HepG2 (cell line): ENCODE data around the gene TMEM238. TPM values are rescaled to one million over a fixed set of nuclear protein-coding genes. Genes with fewer than 3 reads are reported as not detected.

Experiments
- ARNTL ChIP-seq: sonication (generic); formaldehyde crosslinking; IDR thresholded peaks from 2 replicates; pipeline ENCODE4 v1.4.0; 2020; ENCODE audit warnings: mild to moderate bottlenecking, missing genetic modification reagents
- BHLHE40 ChIP-seq: IDR thresholded peaks from 2 replicates; pipeline ENCODE4 v1.6.1; 2011; ENCODE audit warnings: low read length, improper control_type of control experiment
- KLF6 ChIP-seq: IDR thresholded peaks from 2 replicates; pipeline ENCODE4 v1.8.0; 2016; ENCODE audit warnings: missing biosample characterization, missing genetic modification reagents
- MIXL1 ChIP-seq: IDR thresholded peaks from 2 replicates; pipeline ENCODE4 v1.6.1; 2016
- RFXAP ChIP-seq: sonication (generic); formaldehyde crosslinking; IDR thresholded peaks from 2 replicates; pipeline ENCODE4 v1.4.0; 2020; ENCODE audit warnings: missing genetic modification reagents, borderline replicate concordance
- RXRB ChIP-seq: IDR thresholded peaks from 2 replicates; pipeline ENCODE4 v1.6.1; 2016; ENCODE audit warnings: borderline replicate concordance, missing genetic modification reagents, missing compliant biosample characterization
- SIN3B ChIP-seq: fragments of 150-350 bp; IDR thresholded peaks from 2 replicates; pipeline ENCODE4 v1.6.1; 2014; ENCODE audit warnings: low read length
- SIX4 ChIP-seq: sonication (generic); formaldehyde crosslinking; IDR thresholded peaks from 2 replicates; pipeline ENCODE4 v1.4.0; 2020; ENCODE audit warnings: missing genetic modification reagents
- THYN1 ChIP-seq: sonication (generic); formaldehyde crosslinking; IDR thresholded peaks from 2 replicates; pipeline ENCODE4 v1.8.1; 2023; ENCODE audit warnings: low read depth, mild to moderate bottlenecking, moderate library complexity, missing genetic modification reagents, borderline replicate concordance
- ZNF264 ChIP-seq: sonication (generic); formaldehyde crosslinking; IDR thresholded peaks from 2 replicates; pipeline ENCODE4 v1.4.0; 2020; ENCODE audit warnings: missing genetic modification reagents
- ZNF331 ChIP-seq: sonication (generic); formaldehyde crosslinking; IDR thresholded peaks from 2 replicates; pipeline ENCODE4 v1.4.0; 2020; ENCODE audit warnings: missing genetic modification reagents
- ZNF337 ChIP-seq: sonication (generic); formaldehyde crosslinking; IDR thresholded peaks from 2 replicates; pipeline ENCODE4 v1.5.1; 2020; ENCODE audit warnings: missing genetic modification reagents, low read depth, mild to moderate bottlenecking, borderline replicate concordance
- ZNF33A ChIP-seq: sonication (generic); formaldehyde crosslinking; IDR thresholded peaks from 2 replicates; pipeline ENCODE4 v1.5.1; 2020; ENCODE audit warnings: missing genetic modification reagents, mild to moderate bottlenecking, moderate library complexity, borderline replicate concordance
- ZNF674 ChIP-seq: sonication (generic); formaldehyde crosslinking; IDR thresholded peaks from 2 replicates; pipeline ENCODE4 v1.5.0; 2020; ENCODE audit warnings: low read depth, mild to moderate bottlenecking, missing genetic modification reagents
- ZNF780A ChIP-seq: sonication (generic); formaldehyde crosslinking; IDR thresholded peaks from 2 replicates; pipeline ENCODE4 v1.8.0; 2022; ENCODE audit warnings: mild to moderate bottlenecking, missing genetic modification reagents, moderate library complexity
- polyA plus RNA-seq, 8 experiments: library from polyadenylated mRNA; depleted of rRNA in 3 of 8; stranded (reverse) in 7 of 8; unstranded in 1 of 8; fragments of >200 nt; fragmentation: Illumina TruSeq in 4 of 8; extraction: Trizol in 4 of 8; gene quantifications; 2 replicates each; pipeline versions ENCODE4 v1.2.1 to v1.2.3, GENCODE V29; 2011 to 2016; ENCODE audit warnings: low read depth in 4 of 8, missing spikeins in 1 of 8, mixed read lengths in 1 of 8; ENCODE audit not compliant: insufficient read depth in 1 of 8
- total RNA-seq, 5 experiments: library from RNA; depleted of rRNA; stranded (reverse); fragments of >200 nt; fragmentation: Illumina TruSeq; extraction: Trizol; gene quantifications; 2 replicates each; pipeline ENCODE4 v1.2.3, GENCODE V29; 2016; ENCODE audit warnings: low read depth in 1 of 5
- TF ChIP-seq, protein P1 (sequence below): sonication (generic); formaldehyde crosslinking; IDR thresholded peaks from 2 replicates; pipeline ENCODE4 v1.9.0; 2022; ENCODE audit warnings: missing genetic modification reagents, mild to moderate bottlenecking, borderline replicate concordance
- TF ChIP-seq, protein P2 (sequence below): IDR thresholded peaks from 2 replicates; pipeline ENCODE4 v1.6.1; 2016
- TF ChIP-seq, protein P3 (sequence below): sonication (generic); formaldehyde crosslinking; IDR thresholded peaks from 2 replicates; pipeline ENCODE4 v1.4.0; 2020; ENCODE audit warnings: missing genetic modification reagents, borderline replicate concordance
- TF ChIP-seq, protein P4 (sequence below): sonication (generic); formaldehyde crosslinking; IDR thresholded peaks from 2 replicates; pipeline ENCODE4 v1.4.0; 2020; ENCODE audit warnings: mild to moderate bottlenecking, low read depth, missing genetic modification reagents
- TF ChIP-seq, protein P5 (sequence below): IDR thresholded peaks from 2 replicates; pipeline ENCODE4 v1.4.0; 2020; ENCODE audit warnings: mild to moderate bottlenecking, missing genetic modification reagents
- TF ChIP-seq, protein P6 (sequence below): sonication (generic); formaldehyde crosslinking; IDR thresholded peaks from 2 replicates; pipeline ENCODE4 v1.5.1; 2020; ENCODE audit warnings: missing genetic modification reagents, mild to moderate bottlenecking, borderline replicate concordance

The TMEM238 gene
- total and polyA plus RNA-seq, 2 of the 13 experiments (the other 11 are each of a cell fraction or from before 2014, with no cell fraction given), result not detected

DNA sequence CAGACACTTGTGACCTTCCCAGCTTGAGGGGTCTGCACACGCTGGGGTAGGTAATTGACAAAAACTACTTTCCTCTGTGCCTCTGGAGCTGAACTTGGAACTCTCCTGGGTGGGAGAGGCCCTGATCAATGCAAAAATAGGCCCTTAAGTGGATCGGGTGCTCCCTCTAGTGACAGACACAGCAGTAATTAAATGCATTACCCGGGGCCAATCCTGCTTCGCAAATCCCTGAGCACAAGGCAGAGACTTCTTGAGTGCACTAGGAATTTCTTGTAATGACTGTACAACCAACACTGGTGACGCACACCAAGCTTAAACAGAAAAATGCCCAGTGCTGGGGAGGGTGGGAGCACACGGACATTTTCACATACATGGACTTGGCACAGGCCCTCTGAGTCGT, 34.1 kb upstream of the TMEM238 start (continued):
- TF ChIP-seq, protein P1, sequence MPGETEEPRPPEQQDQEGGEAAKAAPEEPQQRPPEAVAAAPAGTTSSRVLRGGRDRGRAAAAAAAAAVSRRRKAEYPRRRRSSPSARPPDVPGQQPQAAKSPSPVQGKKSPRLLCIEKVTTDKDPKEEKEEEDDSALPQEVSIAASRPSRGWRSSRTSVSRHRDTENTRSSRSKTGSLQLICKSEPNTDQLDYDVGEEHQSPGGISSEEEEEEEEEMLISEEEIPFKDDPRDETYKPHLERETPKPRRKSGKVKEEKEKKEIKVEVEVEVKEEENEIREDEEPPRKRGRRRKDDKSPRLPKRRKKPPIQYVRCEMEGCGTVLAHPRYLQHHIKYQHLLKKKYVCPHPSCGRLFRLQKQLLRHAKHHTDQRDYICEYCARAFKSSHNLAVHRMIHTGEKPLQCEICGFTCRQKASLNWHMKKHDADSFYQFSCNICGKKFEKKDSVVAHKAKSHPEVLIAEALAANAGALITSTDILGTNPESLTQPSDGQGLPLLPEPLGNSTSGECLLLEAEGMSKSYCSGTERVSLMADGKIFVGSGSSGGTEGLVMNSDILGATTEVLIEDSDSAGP (CRISPR knock-in tag), result 0 out of 2 replicates have a peak, but pooled peaks have one; percentile 7
- TF ChIP-seq ZNF337 (CRISPR knock-in tag) (no peak), BHLHE40 (no peak), ZNF33A (CRISPR knock-in tag) (no peak), THYN1 (CRISPR knock-in tag) (no peak), ARNTL (CRISPR knock-in tag) (no peak), ZNF674 (no peak), ZNF264 (CRISPR knock-in tag) (peak; percentile 73; the same call in 1 of the 2 replicates), RXRB (peak; percentile 37; the same call in 1 of the 2 replicates), MIXL1 (CRISPR knock-in tag) (peak; percentile 88), SIX4 (no peak), SIN3B (no peak), KLF6 (CRISPR knock-in tag) (0 out of 2 replicates have a peak, but pooled peaks have one; percentile 47), ZNF331 (CRISPR knock-in tag) (0 out of 2 replicates have a peak, but pooled peaks have one; percentile 18), RFXAP (CRISPR knock-in tag) (no peak), ZNF780A (CRISPR knock-in tag) (no peak)
- TF ChIP-seq, protein P2, sequence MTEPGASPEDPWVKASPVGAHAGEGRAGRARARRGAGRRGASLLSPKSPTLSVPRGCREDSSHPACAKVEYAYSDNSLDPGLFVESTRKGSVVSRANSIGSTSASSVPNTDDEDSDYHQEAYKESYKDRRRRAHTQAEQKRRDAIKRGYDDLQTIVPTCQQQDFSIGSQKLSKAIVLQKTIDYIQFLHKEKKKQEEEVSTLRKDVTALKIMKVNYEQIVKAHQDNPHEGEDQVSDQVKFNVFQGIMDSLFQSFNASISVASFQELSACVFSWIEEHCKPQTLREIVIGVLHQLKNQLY (CRISPR knock-in tag), result no peak
- TF ChIP-seq, protein P3, sequence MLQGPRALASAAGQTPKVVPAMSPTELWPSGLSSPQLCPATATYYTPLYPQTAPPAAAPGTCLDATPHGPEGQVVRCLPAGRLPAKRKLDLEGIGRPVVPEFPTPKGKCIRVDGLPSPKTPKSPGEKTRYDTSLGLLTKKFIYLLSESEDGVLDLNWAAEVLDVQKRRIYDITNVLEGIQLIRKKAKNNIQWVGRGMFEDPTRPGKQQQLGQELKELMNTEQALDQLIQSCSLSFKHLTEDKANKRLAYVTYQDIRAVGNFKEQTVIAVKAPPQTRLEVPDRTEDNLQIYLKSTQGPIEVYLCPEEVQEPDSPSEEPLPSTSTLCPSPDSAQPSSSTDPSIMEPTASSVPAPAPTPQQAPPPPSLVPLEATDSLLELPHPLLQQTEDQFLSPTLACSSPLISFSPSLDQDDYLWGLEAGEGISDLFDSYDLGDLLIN (CRISPR knock-in tag), result no peak
- TF ChIP-seq, protein P4, sequence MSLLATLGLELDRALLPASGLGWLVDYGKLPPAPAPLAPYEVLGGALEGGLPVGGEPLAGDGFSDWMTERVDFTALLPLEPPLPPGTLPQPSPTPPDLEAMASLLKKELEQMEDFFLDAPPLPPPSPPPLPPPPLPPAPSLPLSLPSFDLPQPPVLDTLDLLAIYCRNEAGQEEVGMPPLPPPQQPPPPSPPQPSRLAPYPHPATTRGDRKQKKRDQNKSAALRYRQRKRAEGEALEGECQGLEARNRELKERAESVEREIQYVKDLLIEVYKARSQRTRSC (CRISPR knock-in tag), result no peak
- TF ChIP-seq, protein P5, sequence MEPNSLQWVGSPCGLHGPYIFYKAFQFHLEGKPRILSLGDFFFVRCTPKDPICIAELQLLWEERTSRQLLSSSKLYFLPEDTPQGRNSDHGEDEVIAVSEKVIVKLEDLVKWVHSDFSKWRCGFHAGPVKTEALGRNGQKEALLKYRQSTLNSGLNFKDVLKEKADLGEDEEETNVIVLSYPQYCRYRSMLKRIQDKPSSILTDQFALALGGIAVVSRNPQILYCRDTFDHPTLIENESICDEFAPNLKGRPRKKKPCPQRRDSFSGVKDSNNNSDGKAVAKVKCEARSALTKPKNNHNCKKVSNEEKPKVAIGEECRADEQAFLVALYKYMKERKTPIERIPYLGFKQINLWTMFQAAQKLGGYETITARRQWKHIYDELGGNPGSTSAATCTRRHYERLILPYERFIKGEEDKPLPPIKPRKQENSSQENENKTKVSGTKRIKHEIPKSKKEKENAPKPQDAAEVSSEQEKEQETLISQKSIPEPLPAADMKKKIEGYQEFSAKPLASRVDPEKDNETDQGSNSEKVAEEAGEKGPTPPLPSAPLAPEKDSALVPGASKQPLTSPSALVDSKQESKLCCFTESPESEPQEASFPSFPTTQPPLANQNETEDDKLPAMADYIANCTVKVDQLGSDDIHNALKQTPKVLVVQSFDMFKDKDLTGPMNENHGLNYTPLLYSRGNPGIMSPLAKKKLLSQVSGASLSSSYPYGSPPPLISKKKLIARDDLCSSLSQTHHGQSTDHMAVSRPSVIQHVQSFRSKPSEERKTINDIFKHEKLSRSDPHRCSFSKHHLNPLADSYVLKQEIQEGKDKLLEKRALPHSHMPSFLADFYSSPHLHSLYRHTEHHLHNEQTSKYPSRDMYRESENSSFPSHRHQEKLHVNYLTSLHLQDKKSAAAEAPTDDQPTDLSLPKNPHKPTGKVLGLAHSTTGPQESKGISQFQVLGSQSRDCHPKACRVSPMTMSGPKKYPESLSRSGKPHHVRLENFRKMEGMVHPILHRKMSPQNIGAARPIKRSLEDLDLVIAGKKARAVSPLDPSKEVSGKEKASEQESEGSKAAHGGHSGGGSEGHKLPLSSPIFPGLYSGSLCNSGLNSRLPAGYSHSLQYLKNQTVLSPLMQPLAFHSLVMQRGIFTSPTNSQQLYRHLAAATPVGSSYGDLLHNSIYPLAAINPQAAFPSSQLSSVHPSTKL (CRISPR knock-in tag), result no peak
- TF ChIP-seq, protein P6, sequence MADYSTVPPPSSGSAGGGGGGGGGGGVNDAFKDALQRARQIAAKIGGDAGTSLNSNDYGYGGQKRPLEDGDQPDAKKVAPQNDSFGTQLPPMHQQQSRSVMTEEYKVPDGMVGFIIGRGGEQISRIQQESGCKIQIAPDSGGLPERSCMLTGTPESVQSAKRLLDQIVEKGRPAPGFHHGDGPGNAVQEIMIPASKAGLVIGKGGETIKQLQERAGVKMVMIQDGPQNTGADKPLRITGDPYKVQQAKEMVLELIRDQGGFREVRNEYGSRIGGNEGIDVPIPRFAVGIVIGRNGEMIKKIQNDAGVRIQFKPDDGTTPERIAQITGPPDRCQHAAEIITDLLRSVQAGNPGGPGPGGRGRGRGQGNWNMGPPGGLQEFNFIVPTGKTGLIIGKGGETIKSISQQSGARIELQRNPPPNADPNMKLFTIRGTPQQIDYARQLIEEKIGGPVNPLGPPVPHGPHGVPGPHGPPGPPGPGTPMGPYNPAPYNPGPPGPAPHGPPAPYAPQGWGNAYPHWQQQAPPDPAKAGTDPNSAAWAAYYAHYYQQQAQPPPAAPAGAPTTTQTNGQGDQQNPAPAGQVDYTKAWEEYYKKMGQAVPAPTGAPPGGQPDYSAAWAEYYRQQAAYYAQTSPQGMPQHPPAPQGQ (CRISPR knock-in tag), result no peak
